ENCODE measurements around the gene CACNA2D4.

The CACNA2D4 gene

GRCh38 chr12:1888923-1889322 is 29.5 kb downstream of the CACNA2D4 start:
- DNase-seq (ENCODE audit: low spot score), result no peak

- DNase-seq (ENCODE audit: low spot score), result no peak
Measured at GRCh38 chr12:1886396-1887008, 31.9 kb downstream of the CACNA2D4 start.

DNA sequence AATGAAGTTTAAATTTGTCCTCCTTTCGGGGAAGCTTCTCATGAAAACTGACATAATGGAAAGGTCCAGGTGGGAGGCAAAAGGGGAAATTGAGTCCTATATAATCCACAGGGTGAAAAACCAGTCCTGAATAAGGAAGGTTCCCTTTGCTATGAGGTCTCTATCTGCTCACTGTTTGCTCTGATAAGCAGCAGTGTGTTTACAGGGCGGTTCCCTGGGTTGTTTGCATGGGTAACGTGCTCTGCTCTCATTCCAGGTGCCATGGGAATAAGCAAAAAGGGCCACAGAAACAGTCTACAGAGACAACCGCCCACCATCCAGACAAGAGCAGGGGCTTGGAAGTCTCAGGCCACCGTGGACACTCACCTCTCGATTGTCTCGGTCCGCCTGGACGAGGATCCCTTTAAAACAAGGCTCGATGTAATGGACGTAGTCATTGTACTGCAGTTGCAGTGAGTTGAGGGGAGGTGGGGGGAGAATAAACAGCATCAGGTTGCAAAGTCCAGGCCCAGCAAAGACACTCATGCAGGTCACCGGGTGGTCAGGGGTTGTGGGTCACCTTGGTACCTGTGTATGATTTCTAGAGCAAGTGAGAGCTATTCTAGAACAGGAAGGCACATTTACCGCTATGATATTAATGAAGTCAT is 32.7 kb downstream of the CACNA2D4 start:
- no peak for DNase-seq (ENCODE audit: low spot score)

DNA sequence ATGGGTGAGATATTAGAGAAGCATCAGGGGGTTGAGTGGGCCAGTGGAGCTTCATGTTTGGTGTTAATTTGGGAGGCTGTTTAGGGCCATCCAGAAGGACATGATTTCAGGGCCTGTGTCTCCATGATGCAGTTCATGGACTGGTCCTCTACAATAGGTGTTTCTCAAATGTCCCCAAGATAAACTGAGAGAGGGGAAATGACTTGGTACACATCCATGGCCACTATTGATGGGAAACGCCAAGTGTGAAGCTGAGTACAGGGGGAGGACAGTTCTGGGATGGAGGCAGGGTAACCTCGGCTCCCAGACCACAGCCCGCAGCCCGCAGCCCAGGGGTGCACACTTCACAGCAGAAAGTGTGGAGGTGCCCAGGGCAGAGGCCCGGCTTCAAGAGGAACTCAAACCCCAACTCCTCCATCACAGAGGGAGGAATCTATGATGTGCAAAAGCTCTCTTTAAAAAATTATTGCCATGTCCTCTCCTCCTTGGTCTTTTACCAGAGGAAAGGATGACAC is 33.3 kb downstream of the CACNA2D4 start:
- DNase-seq (ENCODE audit: low spot score), result no peak

DNA sequence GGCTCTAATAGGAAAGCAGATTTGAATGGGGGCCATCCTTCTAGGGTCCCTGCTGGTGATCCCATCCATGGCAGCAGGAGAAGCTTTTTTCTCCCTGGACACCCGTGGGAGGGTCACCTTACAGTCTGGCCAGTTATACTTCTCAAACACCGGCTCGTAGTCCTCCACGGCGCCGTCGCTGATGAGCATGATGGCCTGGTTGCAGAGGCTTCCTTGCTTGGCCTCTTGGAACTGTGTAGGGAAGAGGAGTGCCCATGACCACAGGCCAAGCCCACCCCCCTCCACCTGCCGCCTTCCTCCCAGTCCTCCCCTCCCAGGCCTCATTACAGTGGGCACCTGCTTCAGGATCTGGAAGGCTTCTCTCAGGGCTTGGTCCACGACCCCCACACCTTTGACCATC is 33.8 kb downstream of the CACNA2D4 start:
- no peak for DNase-seq (ENCODE audit: low spot score)

DNA sequence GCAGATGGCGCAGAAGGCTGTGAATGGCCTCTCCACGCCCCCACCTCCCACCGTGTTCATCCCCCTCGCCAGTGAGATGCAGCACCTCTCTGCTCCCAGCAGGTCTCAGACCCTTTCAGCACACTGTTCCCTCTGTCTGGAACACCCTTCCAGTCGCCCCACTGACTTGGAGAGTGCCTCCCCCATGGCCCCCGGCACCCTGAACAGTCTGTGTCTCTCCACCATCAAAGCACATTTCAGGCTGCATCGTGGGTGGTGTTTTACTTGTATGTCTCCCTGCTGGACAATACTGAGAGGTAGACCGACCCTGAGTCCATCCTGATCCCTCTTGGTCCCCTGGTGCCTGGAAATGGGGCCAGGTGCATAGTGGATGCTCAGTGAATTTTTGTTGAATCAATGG is 34.9 kb downstream of the CACNA2D4 start:
- DNase-seq (ENCODE audit: low spot score), result no peak

DNA sequence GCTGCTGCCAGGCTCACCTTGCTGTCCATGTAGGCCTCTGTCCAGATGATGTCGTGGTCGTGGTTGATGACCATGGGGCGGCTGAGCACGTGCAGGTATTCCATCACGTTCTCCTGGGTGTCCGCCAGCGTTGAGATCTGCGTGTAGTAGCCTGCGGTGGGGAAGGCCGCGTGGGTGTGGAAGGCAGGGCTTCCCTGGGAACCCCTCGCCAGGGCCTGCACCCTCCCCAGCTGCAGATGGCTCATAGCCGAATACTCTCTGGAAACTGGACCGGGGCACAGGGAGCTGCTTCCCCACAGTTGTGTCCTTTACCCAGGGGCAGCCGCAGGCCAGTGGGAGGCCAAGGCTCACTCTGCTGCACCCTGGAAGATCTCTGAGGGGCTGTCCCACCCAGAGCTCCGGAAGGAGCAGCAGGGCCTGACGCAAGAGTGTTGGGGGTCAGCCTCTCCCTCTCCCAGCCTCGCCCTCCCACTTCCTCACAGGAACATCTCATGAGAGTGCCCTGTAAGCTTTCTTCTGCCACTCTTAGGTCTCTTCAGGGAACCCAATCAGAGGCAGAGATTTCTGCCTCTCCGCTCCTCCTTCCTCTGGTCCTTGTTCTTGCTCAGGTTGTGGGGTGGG is 35.5 kb downstream of the CACNA2D4 start:
- DNase-seq (ENCODE audit: low spot score), result no peak

DNA sequence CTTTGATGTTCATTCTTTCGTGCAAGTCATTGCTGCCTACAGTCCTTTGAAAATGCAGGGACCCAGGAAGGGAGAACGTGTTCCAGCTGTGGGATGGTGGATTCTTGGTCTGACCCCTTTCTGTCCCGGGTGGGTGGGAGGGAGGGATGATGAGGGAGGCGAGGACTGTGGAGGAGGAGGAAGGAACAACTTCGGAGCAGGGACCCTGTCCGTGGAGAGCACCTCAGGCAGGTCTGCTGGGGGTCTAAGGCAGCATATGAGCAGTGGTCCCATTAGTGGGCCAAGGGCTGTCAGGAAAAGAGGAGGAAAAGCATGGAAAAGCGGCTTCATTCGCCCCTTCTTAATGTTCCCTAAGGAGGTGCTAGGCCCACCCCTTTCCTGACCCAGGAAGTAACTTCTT is 36.0 kb downstream of the CACNA2D4 start:
- DNase-seq (ENCODE audit: low spot score), result no peak

GRCh38 chr12:1881936-1882335 is 36.5 kb downstream of the CACNA2D4 start:
- no peak for DNase-seq (ENCODE audit: low spot score)

DNA sequence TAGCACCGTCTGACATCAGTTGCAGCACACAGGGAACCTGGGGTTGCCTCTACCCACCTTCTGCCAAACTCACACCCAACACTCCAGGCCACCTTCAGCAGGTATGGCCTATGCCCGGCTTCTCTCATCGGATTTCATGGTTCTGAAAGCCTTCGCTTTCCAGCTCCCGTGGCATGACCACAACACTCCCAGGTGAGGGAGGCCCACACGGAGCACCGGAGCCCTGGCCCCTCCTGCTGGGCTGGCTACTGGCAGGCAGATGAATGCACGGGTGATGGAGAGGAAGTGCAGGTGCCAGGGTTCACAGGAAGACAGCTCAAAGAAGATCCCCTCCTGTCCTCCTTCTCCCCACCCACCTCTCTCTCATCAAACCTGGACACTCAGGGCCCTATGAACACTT is 37.2 kb downstream of the CACNA2D4 start:
- DNase-seq (ENCODE audit: low spot score), result no peak

GRCh38 chr12:1880876-1881275 is 37.6 kb downstream of the CACNA2D4 start:
- DNase-seq (ENCODE audit: low spot score), result no peak

DNA sequence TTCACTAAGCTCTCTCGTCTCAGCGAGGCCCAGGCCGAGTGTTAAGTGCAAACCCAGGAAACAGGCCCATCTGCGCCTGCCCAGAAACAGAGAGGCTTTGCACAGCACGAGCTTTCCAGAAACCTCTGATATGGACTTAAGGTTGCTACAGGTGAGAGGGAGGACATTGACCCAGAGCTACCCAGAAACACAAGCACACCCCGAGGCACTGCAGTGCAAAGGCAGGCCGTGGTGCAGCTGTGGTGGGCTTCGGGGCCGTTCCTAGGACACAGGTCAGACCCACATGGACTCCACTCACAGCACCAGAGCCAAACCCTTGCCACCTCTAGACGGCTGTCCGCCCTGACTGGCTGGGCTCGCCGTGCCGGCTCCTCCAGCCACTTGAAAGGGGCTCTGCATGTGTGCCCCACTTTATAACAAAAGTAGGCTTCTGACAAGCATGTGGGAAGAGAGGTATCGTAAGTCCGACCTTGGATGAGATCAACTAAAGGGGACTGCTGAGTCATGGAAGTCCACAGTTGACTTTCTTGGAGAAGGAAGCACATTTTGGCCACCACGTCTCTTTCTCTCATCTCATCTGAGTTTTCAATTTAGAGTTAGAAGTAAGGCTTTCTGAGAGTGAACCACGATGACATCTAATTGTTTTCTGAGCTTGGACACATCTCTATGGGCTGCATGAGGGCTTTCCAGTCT is 38.2 kb downstream of the CACNA2D4 start:
- no peak for DNase-seq (ENCODE audit: low spot score)

GRCh38 chr12:1879633-1880032 is 38.8 kb downstream of the CACNA2D4 start:
- no peak for DNase-seq (ENCODE audit: low spot score)

- no peak for DNase-seq (ENCODE audit: low spot score)
Measured at GRCh38 chr12:1878695-1879094, 39.8 kb downstream of the CACNA2D4 start.

DNA sequence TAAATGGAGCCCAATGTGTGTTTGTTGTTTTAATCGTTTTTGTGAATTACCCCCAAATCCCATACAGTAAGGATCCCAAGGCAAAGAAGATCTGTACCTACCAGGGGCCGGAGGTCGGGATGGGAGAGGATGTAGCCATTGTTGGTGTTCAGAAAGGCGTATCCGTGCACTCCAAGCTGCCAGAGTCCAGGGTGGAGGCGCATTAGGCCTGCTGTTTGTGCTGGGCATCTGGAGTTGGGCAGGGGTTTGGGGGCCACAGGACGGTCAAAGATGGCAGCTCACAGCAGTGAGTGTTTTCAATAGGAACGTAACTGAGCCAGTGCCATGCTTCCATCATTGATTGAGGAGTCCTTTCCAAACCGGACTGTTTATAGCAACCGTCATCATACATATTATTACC is 40.2 kb downstream of the CACNA2D4 start:
- no peak for DNase-seq (ENCODE audit: low spot score)

DNA sequence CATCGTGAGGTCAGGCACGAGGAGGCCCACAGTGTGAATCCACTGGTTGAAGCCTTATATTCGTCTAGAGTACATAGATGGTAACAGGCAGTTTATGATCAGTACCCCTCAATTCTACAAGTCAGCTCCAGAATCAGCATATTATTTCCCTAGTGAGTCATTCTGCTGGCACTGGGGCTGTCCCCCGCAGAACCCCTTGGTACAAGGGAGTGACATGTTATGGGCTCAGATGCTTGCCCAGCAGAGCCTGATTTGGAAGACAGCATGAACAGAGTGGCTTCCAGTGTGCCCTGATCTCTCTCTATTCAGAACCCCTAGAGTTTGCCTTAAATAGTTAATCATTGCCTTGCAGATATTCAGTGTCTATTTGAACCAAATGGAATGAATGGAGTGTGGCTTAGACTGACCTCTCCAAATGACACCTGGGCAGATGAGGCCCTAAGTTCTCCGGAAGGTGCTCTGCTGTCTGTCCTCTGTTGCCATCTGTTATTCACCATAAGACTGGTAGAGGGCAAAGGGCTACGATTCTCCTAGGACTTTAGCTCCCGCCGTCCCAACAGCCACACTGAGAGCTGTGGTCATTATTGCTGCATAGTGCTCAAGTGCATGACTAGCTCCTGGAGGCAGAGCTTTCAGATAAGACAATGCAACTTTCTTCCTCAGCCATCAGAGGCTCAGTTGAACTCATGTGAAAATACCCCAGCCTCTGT is 41.1 kb downstream of the CACNA2D4 start:
- no peak for DNase-seq (ENCODE audit: low spot score)

DNA sequence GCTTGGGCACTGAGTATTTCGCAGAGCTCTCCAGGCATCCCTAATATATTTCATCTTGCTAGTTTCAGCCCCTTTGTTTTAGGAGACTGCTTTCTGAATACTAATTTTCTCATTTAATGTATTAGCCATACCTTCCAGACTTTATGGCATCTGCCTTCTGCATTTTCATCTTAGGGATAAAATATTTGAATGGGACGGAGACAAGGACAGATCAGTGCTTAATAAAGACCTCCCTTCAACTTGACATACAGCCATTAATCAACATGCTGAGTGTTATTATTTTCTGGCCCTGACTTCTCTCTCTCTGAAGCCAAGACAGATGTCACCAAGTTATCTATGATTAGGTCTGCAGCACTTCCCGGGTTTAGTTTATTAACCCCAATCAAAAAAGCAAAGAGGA is 42.4 kb downstream of the CACNA2D4 start:
- no peak for DNase-seq (ENCODE audit: low spot score)

GRCh38 chr12:1875608-1876007 is 42.8 kb downstream of the CACNA2D4 start:
- no peak for DNase-seq (ENCODE audit: low spot score)

- DNase-seq (ENCODE audit: low spot score), result no peak
Measured at GRCh38 chr12:1873531-1874510, 44.6 kb downstream of the CACNA2D4 start.

DNA sequence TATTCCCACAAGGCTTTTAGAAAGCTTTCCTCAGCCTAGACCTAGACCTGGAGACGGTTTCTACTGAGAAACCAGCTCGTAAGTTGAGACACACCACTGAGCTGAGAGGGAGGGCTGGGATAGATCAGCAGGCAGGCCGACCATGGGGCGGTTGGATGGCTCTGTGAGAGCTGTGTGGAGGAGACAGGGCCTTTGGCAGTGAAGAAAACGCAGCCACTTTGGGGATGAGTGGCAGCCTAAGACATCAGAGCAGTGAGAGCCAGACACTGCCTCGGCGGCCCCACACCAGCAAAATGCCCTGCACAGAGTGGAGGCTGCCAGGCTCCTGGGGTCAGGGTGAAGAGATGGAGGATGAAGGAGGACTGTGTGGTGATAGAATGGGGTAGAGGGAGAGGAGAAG is 46.0 kb downstream of the CACNA2D4 start:
- no peak for DNase-seq (ENCODE audit: low spot score)

DNA sequence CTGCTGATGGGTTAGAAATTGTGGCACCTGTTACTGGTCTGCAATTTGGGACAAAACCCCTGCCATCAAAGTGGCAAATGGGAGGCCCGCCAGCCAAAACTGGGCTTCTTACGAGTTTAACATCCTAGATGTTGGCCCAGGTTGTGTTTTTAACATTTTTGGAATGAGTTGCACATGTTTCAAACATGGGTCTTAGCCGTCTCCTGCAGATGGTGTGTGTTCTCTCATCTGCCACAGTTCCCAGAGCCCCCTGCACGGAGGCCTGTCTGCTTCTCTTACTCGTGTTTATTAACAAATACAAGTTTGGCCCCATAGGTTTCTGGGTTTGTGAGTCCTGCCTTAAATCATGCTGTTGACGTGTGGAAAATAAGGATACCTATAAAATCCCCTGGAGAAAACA is 46.5 kb downstream of the CACNA2D4 start:
- DNase-seq (ENCODE audit: low spot score), result no peak
